SK-N-SH (cell line): ENCODE measurements around the gene ZMIZ1. TPM values are rescaled to one million over a fixed set of nuclear protein-coding genes. Genes with fewer than 3 reads are reported as not detected.

Source experiments
- CTCF ChIA-PET: fragments of 300-600, 350-600 bp; formaldehyde crosslinking; extraction: SDS; loops from one replicate; lab custom pipeline; 2021; lab: Yijun Ruan, JAX
- POLR2A ChIA-PET: fragments of 350-600 bp; sonication (Branson Sonifier 250); formaldehyde crosslinking; extraction: SDS; loops from one replicate; lab custom pipeline; 2020; ENCODE audit warnings: antibody characterized with exemption, inconsistent platforms; lab: Yijun Ruan, JAX
- DNase-seq: peaks from one replicate; pipeline ENCODE4 v3.0.0; 2012
- H2AFZ ChIP-seq: fragments of 200-600 bp; sonication (generic); 2 replicates; pipeline ENCODE4 v1.8.1; 2016; ENCODE audit warnings: antibody characterized with exemption, mild to moderate bottlenecking, low read depth
- H3F3A ChIP-seq: fragments of 200-600 bp; sonication (generic); replicated peaks from 2 replicates; pipeline ENCODE3; 2016; ENCODE audit warnings: antibody characterized with exemption, mild to moderate bottlenecking; ENCODE audit not compliant: insufficient read depth
- H3K27ac ChIP-seq, 2 experiments: fragments of 200-500 bp in 1 of 2; fragments of 200-600 bp in 1 of 2; sonication (Bioruptor generic) in 1 of 2; sonication (generic), shearing (Covaris generic) in 1 of 2; 2 replicates each; pipeline versions ENCODE4 v1.5.1 to v1.6.1; 2014 to 2016; ENCODE audit warnings: low read depth in 2 of 2, inconsistent platforms in 1 of 2, low read length in 1 of 2, mild to moderate bottlenecking in 1 of 2, mixed read lengths in 1 of 2
- H3K27me3 ChIP-seq: fragments of 200-600 bp; sonication (generic), shearing (Covaris generic); 2 replicates; pipeline ENCODE4 v1.6.1; 2016; ENCODE audit warnings: mixed run types; ENCODE audit not compliant: insufficient read depth
- H3K36me3 ChIP-seq, 2 experiments: fragments of 200-500 bp in 1 of 2; fragments of 200-600 bp in 1 of 2; sonication (Bioruptor generic) in 1 of 2; sonication (generic) in 1 of 2; replicated peaks in 1 of 2; 2 replicates each; pipeline versions ENCODE3 to v1.5.1; 2014 to 2016; ENCODE audit warnings: low read length in 1 of 2, mild to moderate bottlenecking in 1 of 2; ENCODE audit not compliant: insufficient read depth in 2 of 2, control insufficient read depth in 1 of 2
- H3K4me1 ChIP-seq, 2 experiments: fragments of 200-500 bp in 1 of 2; fragments of 200-600 bp in 1 of 2; sonication (Bioruptor generic) in 1 of 2; sonication (generic), shearing (Covaris generic) in 1 of 2; 2 replicates each; pipeline versions ENCODE4 v1.5.1 to v1.6.1; 2014 to 2016; ENCODE audit warnings: low read depth in 1 of 2, low read length in 1 of 2, mixed run types in 1 of 2; ENCODE audit not compliant: insufficient read depth in 2 of 2, control insufficient read depth in 1 of 2
- H3K4me2 ChIP-seq: fragments of 200-600 bp; sonication (generic), shearing (Covaris generic); 2 replicates; pipeline ENCODE4 v1.6.1; 2017; ENCODE audit warnings: mixed run types
- H3K4me3 ChIP-seq, 2 experiments: fragments of 200-500 bp in 1 of 2; fragments of 200-600 bp in 1 of 2; sonication (Bioruptor generic) in 1 of 2; sonication (generic), shearing (Covaris generic) in 1 of 2; 2 replicates each; pipeline versions ENCODE4 v1.5.1 to v1.8.1; 2014 to 2016; ENCODE audit warnings: low read depth in 2 of 2, inconsistent platforms in 1 of 2, low read length in 1 of 2, mild to moderate bottlenecking in 1 of 2, mixed read lengths in 1 of 2, moderate library complexity in 1 of 2
- H3K79me2 ChIP-seq: fragments of 200-600 bp; sonication (generic); 2 replicates; pipeline ENCODE4 v1.8.1; 2017; ENCODE audit warnings: mild to moderate bottlenecking; ENCODE audit not compliant: insufficient read depth
- H3K9ac ChIP-seq: fragments of 200-600 bp; sonication (generic); 2 replicates; pipeline ENCODE4 v1.6.1; 2017; ENCODE audit warnings: mixed run types
- H3K9me2 ChIP-seq: fragments of 200-600 bp; sonication (generic); 2 replicates; pipeline ENCODE4 v1.6.1; 2017; ENCODE audit warnings: mixed run types
- H3K9me3 ChIP-seq: fragments of 200-600 bp; sonication (generic); 2 replicates; pipeline ENCODE4 v1.6.1; 2017; ENCODE audit warnings: mixed run types, mild to moderate bottlenecking, moderate library complexity
- H4K20me1 ChIP-seq: fragments of 200-600 bp; sonication (generic); 2 replicates; pipeline ENCODE4 v1.6.1; 2017; ENCODE audit warnings: mild to moderate bottlenecking, mixed run types; ENCODE audit not compliant: insufficient read depth
- EP300 ChIP-seq, 2 experiments: IDR thresholded peaks; 2 replicates each; pipeline versions ENCODE4 v1.4.0 to v1.6.1; 2012; ENCODE audit warnings: borderline replicate concordance in 1 of 2, low read depth in 1 of 2, low read length in 1 of 2
- EZH2phosphoT487 ChIP-seq: fragments of 200-600 bp; sonication (generic); IDR thresholded peaks from 2 replicates; pipeline ENCODE4 v1.6.1; 2017; ENCODE audit warnings: low read depth, mixed run types, mild to moderate bottlenecking, antibody characterized with exemption, moderate library complexity, borderline replicate concordance
- FOXJ3 ChIP-seq: sonication (generic); formaldehyde crosslinking; IDR thresholded peaks from 2 replicates; pipeline ENCODE4 v1.5.1; 2020; ENCODE audit warnings: mild to moderate bottlenecking, missing genetic modification reagents
- FOXM1 ChIP-seq: IDR thresholded peaks from 2 replicates; pipeline ENCODE4 v1.4.0; 2012; ENCODE audit warnings: low read depth, mild to moderate bottlenecking
- GABPA ChIP-seq: IDR thresholded peaks from 2 replicates; pipeline ENCODE4 v1.4.0; 2012; ENCODE audit warnings: low read depth, mild to moderate bottlenecking
- GATA2 ChIP-seq: sonication (generic); formaldehyde crosslinking; IDR thresholded peaks from 2 replicates; pipeline ENCODE4 v1.5.0; 2020; ENCODE audit warnings: mild to moderate bottlenecking, missing genetic modification reagents
- JUND ChIP-seq: IDR thresholded peaks from 2 replicates; pipeline ENCODE4 v1.4.0; 2012
- MAX ChIP-seq: IDR thresholded peaks from 2 replicates; pipeline ENCODE4 v1.4.0; 2012; ENCODE audit warnings: low read depth
- MXI1 ChIP-seq: IDR thresholded peaks from 2 replicates; pipeline ENCODE4 v1.6.1; 2012; ENCODE audit warnings: mild to moderate bottlenecking, low read depth, low read length, improper control_type of control experiment
- NFIC ChIP-seq: IDR thresholded peaks from 2 replicates; pipeline ENCODE4 v1.4.0; 2012; ENCODE audit warnings: borderline replicate concordance
- NRF1 ChIP-seq: IDR thresholded peaks from 2 replicates; pipeline ENCODE4 v1.6.1; 2012; ENCODE audit warnings: low read depth, mild to moderate bottlenecking, low read length
- PBX3 ChIP-seq: IDR thresholded peaks from 2 replicates; pipeline ENCODE4; 2012
- RAD21 ChIP-seq: IDR thresholded peaks from 2 replicates; pipeline ENCODE4 v1.6.1; 2012; ENCODE audit warnings: mild to moderate bottlenecking, low read length
- REST ChIP-seq: IDR thresholded peaks from 2 replicates; pipeline ENCODE4 v1.6.1; 2012; ENCODE audit warnings: mild to moderate bottlenecking, low read depth, low read length, moderate library complexity
- SIN3A ChIP-seq: IDR thresholded peaks from 2 replicates; pipeline ENCODE4 v1.6.1; 2012; ENCODE audit warnings: low read depth, mild to moderate bottlenecking, low read length, moderate library complexity, borderline replicate concordance
- SMC3 ChIP-seq: IDR thresholded peaks from 2 replicates; pipeline ENCODE4 v1.6.1; 2012; ENCODE audit warnings: low read depth, low read length, improper control_type of control experiment
- TAF1 ChIP-seq: IDR thresholded peaks from 2 replicates; pipeline ENCODE4 v1.6.1; 2012; ENCODE audit warnings: low read depth, mild to moderate bottlenecking, low read length, moderate library complexity, borderline replicate concordance
- TCF12 ChIP-seq: IDR thresholded peaks from 2 replicates; pipeline ENCODE4 v1.4.0; 2012
- USF1 ChIP-seq: IDR thresholded peaks from 2 replicates; pipeline ENCODE4 v1.4.0; 2012; ENCODE audit warnings: low read depth, borderline replicate concordance
- WGBS: methylation state at CpG from one replicate; pipeline ENCODE4 v1.1.6; 2017; ENCODE audit warnings: low lambda C conversion rate; 5-methylcytosine and 5-hydroxymethylcytosine counted together
- polyA plus RNA-seq, 3 experiments: library from polyadenylated mRNA; depleted of rRNA; stranded (reverse); fragments of >200 nt; gene quantifications; 2 replicates each; pipeline ENCODE4 v1.2.3, GENCODE V29; 2012

ZMIZ1 gene
- polyA plus RNA-seq, 1 of the 3 experiments (the other 2 are of a cell fraction) = 23.5 TPM

GRCh38 chr10:79100771-79101170, 32.0 kb downstream of the ZMIZ1 start:
- Histone ChIP-seq H3K9me2 (no peaks in the 10 kb centered on the region), H3K27me3 (no peaks in the 10 kb centered on the region), H3K27ac (peak overlapping the region in 1 of 2 experiments; percentile 11; a peak in 1 of 4 replicates), H3K4me1 (peaks cover 11 to 94% of the 10 kb centered on the region in 2 experiments; a peak in 2 of 4 replicates), H3K79me2 (peaks cover 100% of the 10 kb centered on the region), H3K36me3 (peaks cover 0 to 3% of the 10 kb centered on the region in 2 experiments), H2AFZ (no peak overlapping the region), H3K4me3 (no peak overlapping the region), H3K9ac (no peak overlapping the region), H3K9me3 (no peaks in the 10 kb centered on the region), H3F3A (peaks cover 5% of the 10 kb centered on the region), H4K20me1 (peaks cover 100% of the 10 kb centered on the region), H3K4me2 (no peak overlapping the region)
- TF ChIP-seq MAX (no peak), JUND (no peak), USF1 (no peak), FOXJ3 (CRISPR knock-in tag) (no peak), EP300 (IDR thresholded peaks at IDR 0.05; ENCODE audit: borderline replicate concordance in 1 of 2, low read depth in 1 of 2, low read length in 1 of 2) (no peak), PBX3 (no peak), GABPA (no peak), GATA2 (CRISPR knock-in tag) (no peak), FOXM1 (no peak), MXI1 (no peak), EZH2phosphoT487 (no peak), RAD21 (no peak), TAF1 (no peak), SMC3 (no peak), SIN3A (no peak), NRF1 (no peak), TCF12 (no peak), NFIC (no peak), REST (no peak)
- 76% methylated on average over 5 of the region's 5 CpGs for WGBS
- CTCF ChIA-PET = interaction anchor here (1.7 to 3.8 kb wide), 2 partner anchors 56 to 95 kb away, joined by 4 to 14 read pairs; no protein-coding TSS in a partner anchor
- no peak for DNase-seq
- POLR2A ChIA-PET = interaction anchor here (1.2 kb wide), 1 partner anchor 29 kb away, joined by 4 read pairs; no protein-coding TSS in a partner anchor
